HG03175 (cell line): ENCODE measurements around the gene LMO2.

ENCODE experiments used
- ATAC-seq: cut with Tn5 transposase; IDR thresholded peaks from one replicate; pipeline ENCODE4 v1.9.1; 2021; ENCODE audit warnings: mild to moderate bottlenecking, moderate library complexity; ENCODE audit not compliant: unreplicated experiment

LMO2 gene

DNA sequence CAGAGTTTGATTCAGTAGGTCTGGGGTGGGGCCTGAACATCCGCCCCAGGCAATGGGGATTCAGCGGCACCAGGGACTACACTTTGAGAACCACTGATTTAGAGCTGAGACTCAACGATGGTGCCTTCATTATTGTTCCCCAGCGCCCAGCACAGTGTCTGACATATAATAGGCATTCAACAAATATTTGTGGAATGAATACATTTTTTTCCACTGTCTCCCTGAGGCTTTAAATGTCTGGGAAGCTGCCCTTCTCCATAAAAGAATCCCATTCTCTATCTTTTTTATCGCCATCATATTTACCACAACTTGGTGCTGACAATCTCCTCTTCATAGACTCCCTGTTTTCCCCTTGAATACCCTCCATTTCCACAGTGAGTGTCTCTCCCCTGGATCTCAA lies 23.6 kb upstream of the LMO2 start:
- no peak for ATAC-seq

DNA sequence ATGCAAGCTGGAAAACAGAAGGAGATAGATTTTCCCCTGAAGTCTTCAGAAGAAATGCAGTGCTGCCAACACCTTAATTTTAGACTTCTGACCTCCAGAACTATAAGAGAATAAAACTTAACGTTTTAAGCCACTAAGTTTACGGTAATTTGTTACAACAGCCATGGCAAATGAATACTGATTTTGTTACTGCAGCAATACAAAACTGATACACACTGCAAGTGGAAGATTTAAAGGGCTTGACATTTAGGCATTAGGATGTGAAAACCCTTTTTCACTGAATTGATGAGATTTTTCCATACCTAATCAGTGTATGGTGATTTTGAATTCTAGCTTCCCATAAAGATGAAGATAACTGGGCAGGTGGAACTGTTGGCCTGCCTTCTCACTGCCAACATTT lies 22.1 kb upstream of the LMO2 start:
- no peak for ATAC-seq

DNA sequence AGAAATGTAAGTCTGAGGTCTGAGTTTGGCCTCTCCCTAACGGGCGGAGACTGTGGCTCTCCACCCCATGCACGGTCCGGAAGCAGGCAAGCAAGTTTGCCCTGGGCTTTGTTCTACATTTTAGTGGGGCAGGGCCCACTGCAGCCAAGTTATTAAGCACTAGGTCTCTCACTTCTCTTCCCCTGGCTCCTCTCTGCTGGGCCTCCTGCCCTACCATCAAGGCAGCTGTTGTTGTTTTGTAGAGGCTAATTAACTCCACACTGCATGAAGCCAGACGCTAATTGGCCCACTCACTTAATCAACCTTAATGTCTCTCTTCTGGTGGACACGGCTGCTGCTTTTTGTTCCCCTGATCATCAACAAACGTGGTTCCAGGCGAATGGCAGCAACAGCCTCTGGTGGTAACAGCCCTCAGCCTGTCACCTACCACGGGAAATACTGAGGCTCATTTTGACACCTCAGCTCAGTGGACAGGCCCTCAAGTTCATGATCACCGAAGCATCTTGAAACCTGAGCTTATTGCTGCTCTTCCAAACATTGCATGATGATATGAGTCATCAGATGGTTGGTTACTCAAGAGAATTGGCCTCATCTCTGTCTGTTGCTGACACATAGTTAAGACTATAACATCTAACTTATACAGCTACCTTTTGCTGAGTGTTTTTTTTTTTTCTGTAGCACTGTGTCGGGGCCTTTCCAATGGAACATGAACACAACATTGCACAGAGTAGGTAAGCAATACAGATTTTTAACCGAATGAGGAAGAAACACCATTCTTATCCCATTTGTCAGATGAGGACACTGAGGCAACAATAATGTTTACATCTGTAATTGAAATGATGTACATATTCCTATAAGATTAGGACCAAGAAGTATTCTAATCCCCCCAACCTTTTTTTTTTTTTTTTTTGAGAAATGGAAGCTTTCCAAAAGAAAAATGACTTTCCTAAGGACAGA lies 20.8 kb upstream of the LMO2 start:
- ATAC-seq = peak; percentile 90

DNA sequence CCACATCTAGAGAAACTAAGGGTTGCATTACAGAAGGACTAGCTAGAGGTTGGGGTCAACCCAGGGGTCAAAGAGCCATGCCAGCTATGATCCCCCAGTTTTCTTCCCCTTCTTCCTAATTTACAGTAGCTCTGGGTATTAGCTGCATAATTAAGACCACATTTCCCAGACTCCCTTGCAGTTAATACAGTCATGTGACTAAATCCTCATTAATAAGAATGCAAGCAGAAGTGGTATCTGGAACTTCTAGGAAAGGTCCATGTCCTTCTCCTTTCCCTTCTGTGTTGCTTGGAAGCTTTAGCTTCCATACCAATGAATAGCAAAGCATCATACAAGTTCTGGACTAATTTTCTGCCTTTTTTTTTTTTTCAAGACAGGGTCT lies 19.1 kb upstream of the LMO2 start:
- ATAC-seq = no peak

DNA sequence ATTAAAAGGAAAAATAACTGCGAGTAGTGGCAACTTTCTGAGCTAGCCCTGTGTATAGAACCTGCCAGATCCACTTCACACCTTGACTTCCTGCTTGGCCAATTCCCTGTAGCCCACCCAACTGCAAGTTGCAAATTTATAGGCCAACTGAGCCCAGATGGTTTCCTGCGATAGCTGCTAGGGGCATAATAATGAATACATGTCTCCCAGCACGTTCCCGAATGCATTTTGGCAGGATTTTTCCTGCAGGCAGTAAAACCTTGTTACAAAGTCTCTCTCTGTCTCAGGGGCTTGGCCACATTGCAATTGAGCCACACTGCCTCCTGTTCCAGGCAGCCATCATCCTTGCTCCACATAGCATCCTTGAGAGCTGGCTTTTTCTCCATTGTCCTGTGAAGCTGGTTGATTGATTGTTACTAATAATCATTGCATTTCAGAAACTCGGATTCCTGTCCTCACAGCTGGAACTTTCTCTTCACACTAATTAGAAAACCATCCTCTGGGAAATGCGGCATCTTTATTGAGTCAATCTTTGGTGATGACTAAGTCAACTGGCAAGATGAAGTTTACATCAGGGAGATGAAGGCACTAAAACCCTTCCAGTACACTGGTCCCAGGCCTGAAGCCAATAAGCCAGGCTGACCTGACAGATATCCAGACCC lies 18.6 kb upstream of the LMO2 start:
- no peak for ATAC-seq

DNA sequence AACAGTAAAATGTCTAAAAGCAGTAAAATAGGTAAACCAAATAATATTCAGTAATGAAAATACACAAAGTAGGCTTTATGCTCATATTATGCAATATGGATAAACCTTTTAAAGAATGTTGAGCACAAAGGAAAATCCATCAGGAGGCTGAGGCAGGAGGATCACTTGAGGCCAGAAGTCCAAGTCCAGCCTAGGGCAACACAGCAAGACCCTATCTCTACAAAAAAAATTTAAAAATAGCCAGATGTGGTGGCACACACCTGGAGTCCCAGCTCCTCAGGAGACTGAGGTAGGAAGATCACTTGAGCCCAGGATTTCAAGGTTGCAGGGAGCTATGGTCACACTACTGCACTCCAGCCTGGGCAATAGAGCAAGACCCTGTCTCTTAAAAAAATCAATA lies 17.7 kb upstream of the LMO2 start:
- no peak for ATAC-seq

DNA sequence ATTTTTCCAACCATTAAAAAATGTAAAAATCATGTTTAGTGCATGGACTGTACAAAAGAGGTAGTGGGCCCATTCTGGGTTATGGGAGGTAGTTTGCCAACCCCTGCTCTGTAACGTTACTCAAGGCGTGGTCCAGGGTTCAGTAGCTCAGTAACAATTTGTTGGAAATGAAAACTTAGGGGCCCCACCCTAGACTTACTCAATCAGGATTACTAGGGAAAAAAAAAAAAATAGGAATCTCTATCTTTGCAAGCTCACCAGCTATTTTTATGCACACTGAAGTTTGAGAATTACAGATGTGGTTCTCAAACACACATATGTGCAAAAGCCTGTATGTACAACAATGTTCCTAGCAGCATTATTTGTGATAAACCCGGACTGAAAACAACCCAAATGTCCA lies 17.3 kb upstream of the LMO2 start:
- ATAC-seq = no peak

DNA sequence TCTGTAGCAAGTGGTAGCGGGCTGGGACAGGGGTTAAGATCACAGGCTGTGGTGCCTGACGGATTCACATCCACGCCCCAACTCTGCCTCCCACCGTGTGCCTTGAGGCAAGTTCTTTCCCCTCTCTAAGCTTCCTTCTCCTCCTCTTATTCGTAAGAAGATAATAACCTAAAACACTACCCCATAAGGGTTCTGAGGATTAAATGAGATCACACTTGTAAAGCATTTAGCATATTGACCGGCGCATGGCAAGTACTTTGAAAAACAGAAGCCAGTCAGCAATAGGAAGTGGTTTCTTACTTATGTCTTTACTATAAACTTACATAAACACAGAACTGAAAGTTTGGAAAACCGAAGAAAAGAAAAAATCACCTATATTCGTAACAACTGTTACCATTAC lies 15.5 kb upstream of the LMO2 start:
- no peak for ATAC-seq

DNA sequence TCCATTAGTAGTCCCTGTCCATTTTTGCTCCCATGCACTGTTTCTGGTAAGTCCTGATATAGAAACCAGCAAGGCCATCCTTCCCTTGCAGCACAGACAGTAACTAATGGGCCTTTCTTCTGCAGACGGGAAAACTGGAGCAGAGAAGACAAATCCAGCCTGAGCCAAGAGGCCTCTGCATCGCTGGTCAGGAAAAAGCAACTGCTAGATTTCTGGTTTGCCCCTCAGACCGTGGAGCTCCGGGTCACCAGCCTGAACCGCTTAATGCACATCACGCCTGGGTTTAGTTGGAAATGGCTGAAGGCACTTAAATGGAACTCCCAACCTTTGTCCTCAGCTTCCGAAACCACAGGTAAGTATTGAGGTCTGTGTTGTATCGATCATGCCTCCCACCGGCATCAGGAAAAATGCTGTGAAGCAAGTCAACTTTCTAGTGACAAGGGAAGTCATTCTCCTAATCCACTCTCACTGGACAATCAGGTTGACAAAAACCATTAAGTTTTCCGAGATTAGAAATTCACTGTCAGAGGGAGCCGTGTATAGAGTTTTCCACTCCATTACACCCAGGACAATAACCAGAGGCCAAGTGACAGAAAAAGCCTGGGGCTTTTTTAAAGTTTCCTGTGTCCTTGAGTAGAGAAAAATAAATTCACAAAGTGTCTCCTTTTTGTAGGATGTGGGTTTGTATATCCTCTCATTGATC lies 14.8 kb upstream of the LMO2 start:
- no peak for ATAC-seq

DNA sequence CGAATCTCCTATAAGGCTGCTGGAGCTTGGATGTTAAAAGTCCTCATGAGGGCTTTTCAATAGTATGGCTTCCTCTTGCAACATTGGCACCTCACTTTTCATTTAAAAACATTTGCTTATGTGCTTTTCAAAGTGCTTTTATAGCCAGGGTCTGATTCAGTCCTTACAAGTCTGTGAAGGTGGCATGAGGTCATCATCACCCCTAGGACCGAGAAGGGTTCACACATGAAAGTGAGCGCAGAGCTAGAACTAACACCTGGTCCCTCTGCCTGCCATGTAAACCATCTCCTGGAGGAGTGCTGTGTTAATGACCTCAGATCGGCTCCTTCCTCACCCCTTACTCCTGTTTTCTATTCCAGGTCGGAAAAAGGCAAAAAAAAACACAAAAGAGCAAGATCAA lies 12.2 kb upstream of the LMO2 start:
- no peak for ATAC-seq

DNA sequence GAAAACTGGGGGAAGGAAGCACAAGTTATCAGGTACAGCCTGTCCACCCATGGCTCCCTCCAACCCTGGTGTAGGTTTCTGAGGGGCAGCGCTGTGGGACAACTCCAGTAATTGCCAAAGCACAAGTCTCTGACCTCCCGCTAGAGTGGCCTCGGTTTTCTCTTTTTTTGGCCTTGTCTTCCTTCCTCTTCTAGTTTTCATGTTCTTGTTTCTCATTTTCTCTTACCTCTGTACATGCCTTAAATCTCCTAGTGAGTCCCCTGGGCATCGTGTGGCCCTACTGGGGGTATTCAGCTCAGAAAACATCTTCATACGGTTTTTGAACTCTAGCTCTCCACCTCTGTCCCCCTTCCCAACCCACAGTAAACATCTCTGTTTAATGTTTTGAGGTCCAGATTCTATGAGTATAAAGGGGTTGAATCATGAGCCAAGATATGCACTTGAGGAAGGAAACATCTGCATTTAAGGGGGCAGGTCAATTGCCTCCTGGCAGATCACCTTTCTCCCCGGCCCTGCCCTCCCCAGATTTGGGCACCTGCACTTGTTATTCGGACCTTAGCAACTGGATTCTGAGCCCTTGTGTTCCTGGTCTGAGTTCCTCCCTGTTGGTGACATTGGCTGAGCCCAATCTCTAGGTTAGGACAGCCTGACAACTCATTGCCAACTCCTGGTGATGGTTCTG lies 8.4 kb upstream of the LMO2 start:
- no peak for ATAC-seq

DNA sequence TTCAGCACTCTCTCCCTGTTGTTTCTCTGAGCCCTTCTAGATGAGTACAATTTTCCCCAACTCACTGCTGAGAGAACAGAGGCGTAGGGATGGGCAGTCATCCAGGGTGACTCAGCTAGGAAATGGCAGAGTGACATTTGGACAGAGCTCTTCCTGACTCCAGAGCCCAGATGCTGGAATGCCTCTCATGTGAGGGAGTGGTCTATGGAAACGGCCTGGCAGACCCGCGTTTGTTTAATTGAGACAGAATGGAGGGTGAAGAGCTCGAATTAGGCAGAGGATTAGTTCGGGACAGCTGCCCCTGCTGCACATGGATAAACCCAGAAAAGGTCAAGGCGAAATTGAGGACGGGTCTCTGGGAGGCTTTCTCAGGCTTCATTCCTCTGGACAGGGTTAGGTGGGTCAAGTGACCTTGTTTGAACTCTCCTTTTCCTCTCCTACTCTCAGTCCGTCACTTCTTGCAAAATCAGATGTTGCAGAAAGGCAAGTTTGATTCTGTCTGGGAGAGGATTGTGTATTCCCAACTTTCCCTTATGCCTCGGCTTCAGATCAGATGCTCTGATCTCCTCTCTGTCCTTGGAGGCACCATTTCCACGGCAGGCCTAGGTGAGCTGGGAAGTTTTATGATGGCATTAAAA lies 7.6 kb upstream of the LMO2 start:
- ATAC-seq = no peak

DNA sequence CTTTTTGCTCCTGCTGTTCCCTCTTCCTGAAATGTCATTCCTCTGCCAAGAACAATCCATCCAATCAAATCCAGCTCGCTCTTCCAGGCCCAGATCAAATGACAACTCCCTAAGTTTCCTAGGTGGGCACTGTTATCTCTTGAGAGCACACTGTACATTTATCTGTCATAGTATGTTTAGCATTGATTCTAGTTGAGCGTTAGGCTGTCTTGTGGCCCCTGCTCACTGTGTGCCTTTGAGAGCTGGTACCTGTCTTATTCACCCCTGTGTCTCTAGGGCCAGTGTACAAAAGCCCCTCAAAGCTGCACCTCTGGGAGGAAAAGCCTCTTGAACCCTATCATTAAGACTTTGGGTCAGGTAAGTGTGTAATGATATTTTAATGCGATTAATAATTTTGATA lies 7.1 kb upstream of the LMO2 start:
- ATAC-seq = no peak

DNA sequence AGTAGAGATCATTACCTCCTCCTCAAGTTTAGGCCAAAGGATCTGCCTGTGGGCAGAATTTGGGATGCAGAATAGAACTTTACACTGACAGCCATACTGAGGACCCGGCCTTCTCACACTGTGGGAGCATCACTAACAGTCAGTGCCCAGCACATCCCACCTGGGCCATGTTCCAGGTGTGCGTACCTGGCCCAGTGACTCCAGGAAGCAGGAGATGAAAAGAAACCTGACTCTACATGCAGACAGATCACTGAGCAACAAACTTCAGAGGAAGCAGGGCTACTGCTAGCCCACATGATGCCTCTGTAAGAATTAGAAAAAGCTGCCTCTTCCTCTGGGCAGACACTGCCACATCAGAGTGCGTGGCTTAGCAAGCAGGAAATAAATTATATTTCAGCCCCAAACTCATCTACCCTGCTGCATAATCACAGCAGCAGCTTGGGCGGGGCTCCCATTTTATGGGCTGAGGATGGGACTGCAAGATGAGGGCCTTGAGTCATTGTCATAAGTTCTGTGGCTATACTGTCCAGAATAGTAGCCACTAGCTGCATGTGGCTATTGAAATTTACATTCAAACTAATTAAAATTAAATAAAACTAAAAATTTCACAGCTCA lies 6.0 kb upstream of the LMO2 start:
- ATAC-seq = no peak

DNA sequence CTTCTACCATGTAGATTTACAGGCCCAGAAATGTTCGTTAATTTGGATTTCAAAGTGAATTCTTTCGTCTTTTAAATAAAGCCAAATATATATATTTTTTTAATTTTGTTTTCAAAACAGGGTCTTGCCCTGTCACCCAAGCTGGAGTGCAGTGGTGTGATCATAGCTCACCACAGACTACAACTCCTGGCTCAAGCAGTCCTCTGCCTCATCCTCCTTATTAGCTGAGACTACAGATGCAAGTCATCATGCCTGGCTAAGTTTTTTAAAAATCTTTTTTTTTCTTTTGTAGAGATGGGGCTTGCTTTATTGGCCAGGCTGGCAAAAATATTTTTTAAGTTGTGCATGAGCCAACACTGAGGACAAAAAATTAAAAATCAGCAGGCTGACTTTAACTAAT lies 5.0 kb upstream of the LMO2 start:
- no peak for ATAC-seq

DNA sequence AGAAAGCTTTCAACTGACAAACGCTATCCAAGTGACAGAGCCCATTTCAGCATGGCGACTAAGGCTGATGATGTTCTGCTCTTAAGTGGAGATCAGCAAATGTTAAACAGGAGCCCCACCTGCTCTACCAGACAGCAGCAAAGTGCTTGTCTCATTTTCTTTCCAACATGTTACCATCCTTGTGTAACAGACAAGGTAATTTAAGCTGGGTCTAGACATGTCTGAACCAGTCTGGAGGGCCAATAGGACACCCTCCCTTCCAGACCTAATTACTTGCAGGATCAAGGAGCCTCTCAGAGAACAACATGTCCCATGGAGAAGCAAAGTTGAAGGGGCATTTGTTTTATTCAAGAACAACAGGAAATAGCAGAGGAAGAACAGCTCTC lies 3.9 kb upstream of the LMO2 start:
- ATAC-seq = no peak

DNA sequence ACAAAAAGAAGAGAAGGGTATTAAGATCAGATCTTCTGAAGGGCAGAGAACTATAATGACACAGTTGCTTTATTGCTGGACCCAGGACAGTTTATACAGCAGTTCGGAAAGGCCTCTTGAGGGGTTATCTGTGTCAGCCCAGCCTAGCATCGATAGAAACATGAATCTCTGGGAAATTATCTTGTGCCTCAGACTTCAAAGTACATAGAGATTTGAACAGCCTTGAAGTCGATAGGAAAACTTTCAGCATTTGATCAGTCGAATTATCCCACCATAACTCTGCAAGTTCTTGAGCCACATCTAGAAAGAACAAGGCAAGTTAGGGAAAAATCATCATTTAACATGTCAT lies 2.5 kb upstream of the LMO2 start:
- no peak for ATAC-seq

DNA sequence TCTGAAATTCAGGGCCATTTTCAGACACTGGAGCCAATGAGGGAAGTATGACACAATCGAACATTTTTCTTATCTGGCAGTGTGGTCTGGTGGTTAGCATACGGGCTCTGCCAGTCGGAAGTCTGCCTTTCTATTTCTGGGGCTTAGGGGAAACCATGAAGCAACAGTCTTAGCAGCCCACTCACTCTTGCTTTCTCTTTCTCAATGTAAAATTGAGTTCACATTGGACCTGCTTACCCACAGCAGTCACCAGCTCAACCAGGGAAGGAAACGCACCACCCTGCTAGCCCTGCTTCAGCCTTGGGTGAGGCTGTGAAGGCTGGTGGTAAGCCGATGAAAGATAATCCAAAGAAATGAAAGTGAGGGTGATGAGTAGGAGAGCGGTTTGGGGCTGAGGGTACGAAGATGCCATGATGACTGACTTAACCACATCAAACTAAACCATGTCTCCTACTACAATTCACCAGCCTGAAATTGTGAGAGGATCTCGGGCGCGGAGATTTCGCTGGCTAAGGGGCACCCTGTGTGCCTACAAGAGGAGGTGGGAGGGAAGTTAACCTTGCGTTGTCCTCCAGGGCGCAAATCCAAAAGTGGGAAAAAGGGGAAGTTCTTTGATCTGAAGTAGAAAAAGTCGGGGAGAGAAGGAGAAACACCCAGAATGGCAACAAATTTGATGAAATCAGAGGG lies 2.0 kb upstream of the LMO2 start:
- peak; percentile 90 for ATAC-seq

DNA sequence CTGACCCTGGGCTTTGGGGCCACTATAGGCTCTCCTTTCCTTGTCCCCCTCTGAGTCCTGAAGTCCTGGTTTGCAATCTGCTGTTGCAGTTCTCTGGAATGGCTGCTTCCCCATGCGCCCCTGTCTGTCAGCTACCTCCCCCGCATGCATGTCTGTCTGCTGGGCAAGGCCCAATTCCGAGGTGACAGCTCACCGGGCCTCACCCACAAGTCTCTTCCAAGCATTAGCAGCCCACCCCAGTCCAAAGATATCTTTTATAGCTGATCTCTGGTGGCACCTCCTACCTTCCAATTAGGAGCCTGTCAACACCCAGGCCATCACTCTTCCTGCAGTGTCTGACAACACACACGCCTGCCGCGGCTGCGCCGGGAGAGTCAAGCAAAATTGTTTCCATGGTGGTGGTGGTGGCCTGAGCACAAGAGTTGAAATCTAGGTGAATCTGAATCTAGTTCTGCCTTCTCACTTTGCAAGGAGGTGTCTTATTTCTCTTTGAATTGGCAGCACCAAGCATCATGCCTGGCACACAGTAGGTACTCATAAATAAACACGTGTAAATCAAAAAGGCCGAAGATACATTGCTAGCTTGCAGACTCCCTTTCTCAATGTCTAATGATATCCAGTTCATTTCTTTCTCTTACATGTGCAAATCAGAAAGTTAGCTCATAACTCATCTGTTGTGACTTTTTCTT lies 1.2 kb upstream of the LMO2 start:
- no peak for ATAC-seq
